Stimulated activated CD4-positive, alpha-beta T cell treated with anti-CD3 and anti-CD28 coated beads, Interleukin-2, amount 100 ng/mL, for 24 hours (primary cell): ENCODE measurements around the gene SIVA1.

Experiments used
- DNase-seq, 2 donors: peaks; one replicate each; pipeline ENCODE4 v3.0.0-alpha.2; 2020

Gene SIVA1

DNA sequence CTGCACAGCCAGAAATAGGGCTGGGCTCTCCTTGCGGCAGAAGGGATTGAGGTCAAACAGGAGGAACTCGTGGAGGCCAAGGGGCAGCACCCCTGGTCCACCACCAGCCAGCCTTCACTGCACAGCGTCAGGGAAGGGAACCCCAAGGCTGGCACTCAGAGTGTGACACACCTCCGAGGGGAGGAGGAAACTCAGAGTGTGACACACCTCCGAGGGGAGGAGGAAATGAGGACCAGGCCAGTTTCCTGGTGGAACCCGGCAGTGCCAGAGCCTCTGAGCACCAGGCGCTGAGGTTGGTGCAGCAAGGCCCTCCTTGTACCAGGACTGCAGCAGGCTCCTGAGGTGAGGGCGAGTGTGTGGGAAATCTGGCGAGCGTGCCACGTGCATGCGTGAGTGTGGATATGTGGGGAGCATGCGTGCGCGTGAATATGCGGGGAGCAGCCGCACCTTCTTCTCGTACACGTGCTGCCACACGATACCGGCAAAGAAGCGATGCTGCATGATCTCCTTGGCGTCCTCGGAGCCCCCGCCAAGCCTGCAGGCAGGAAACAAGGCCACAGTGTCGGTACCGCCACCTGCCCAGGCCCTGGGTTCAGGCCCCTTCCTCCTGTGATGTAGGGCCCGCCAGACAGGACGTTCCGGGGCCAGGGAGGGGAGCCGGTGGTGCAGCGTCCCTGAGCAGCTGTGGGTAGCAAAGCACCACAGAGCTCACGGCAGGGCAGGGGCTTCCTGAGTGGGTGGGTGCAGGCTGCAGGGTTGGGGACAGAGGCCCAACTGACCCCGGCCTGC is 19.2 kb downstream of the SIVA1 start:
- no peak for DNase-seq

GRCh38 chr14:104772707-104773504 is 20.0 kb downstream of the SIVA1 start:
- no peak for DNase-seq

DNA sequence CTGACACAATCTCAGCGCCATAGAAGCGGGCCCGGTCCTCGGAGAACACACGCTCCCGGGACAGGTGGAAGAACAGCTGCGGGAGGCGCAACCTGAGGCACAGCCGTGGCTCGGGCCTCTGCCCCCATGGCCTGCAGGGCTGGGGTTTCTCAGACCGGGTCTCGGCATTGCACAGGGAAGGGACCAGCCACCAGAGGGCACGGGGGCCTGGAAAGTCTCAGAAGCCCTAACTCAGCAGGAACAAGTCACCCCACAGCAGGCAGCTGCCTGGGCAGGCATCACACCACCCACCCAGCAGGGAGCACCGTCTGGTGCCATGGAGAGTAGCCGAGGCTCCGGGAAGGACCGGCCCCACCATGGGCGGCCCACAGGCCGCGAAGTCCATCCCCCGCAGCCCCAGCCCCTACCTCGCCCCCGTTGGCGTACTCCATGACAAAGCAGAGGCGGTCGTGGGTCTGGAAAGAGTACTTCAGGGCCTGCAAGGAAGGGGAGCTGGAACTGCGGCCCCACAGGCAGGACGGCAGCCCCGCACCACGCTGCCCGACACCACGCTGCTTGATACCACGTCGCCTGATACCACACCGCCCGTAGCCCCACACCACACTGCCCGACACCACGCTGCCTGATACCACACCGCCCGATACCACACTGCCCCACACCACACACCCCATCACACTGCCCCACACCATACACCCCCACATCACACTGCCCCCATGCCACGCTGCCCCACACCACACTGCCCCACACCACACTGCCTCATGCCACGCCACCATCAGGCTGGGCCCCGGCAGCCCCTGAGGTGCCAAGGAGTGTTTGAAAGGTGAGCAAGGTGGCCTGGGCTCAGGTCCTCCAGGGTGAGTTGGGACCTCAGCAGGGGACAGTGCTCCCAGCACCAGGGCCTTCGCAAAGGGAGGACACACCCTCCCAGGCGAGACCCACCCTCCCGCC is 20.8 kb downstream of the SIVA1 start:
- no peak for DNase-seq

GRCh38 chr14:104774453-104775072 is 21.6 kb downstream of the SIVA1 start:
- no peak for DNase-seq

DNA sequence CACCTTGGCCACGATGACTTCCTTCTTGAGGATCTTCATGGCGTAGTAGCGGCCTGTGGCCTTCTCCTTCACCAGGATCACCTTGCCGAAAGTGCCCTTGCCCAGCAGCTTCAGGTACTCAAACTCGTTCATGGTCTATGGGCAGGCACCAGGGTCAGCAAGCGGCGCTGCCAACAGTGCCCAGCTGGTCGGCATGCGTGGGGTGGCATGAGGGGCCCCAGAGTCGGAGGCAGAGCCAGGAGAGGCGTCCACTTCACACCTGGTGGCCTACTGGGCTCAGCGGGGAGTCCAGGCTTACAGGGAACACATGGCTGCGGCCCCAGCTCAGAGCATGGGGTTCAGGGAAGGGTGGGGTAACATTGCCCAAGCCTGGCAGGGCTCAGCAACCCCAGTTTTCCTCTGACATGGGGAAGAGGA is 22.1 kb downstream of the SIVA1 start:
- DNase-seq = no peak

DNA sequence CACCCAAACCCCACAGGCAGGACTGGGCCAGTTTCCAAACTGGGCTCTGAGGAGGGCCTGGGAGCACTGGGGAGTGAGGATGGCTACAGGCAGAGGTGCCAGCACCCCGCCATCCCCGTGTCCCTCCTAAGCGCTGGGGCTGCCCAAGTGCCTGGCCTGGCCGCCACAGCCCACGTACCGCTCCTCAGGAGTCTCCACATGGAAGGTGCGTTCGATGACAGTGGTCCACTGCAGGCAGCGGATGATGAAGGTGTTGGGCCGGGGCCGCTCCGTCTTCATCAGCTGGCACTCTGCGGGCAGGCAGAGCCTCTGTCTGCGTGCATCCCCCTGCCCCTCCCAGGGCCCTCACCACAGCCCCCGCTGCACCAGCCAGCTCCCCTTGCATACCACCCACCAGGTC is 23.5 kb downstream of the SIVA1 start:
- DNase-seq = no peak

DNA sequence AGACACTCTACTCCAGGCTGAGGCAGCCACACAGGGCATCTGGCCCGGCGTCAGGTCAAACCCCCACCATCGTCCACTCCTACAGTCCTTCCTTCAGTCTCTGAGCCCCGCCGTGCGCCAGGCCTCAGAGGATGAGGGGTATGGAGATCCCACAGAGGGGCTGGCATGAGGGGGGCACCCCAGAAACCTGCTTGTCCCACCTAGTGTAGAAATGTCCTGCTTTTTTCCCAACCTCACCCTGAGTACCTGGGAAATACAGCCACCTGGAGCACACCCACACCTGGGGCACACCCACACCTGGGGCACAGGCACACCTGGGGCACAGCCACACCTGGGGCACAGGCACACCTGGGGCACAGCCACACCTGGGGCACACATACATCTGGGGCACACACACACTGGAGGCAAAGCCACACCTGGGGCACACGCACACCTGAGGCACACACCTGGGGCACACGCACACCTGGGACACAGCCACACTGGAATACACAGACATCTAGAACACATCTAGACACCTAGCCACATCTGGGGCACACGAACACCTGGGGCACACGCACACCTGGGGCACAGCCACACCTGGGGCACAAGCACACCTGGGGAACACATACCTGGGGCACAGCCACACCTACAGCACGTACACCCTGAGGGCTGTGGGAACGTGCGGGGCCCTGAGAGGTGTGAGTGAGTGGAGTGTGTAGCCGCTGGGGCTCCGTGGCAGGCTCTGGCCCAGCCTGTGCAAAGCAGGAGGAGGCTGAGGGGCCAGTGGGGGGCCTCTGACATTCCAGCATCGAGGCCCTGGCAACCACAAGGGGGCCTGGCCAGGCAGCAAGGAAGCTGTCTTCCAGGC is 24.2 kb downstream of the SIVA1 start:
- DNase-seq = no peak

- no peak for DNase-seq
Measured at GRCh38 chr14:104777808-104778249, 24.9 kb downstream of the SIVA1 start.

DNA sequence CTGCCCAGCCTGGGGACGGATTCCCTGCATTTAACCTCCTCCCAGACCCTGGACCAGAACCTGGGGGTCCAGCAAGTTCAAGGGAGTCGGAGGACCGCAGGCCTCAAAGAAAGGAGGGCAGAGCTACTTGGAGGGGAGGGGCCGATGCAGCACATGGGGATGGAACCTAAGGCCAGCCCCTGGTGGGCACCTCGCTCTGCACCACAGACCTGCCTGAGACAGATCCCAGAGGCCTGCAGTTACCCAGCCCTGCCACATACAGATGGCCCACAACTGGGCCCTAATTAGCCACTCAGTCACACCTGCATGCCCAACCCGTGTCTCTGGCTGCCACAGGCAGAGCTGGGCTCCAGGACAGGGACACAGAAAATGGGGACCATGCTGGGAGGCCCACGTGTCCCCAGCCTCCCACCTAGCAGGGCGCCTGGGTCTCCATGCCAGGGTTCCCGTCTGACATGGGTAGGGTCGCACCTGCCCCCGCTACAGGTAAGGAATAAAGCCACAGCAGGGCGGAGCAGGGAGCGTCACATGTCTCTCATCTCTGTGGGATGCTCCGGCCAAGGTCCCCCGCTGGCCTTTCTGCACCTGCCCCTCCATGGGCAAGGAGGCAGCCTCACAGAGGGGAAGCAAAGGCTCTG is 25.9 kb downstream of the SIVA1 start:
- no peak for DNase-seq

GRCh38 chr14:104779776-104780512 is 27.0 kb downstream of the SIVA1 start:
- DNase-seq = no peak

- no peak for DNase-seq
Measured at GRCh38 chr14:104780513-104781030, 27.6 kb downstream of the SIVA1 start.

DNA sequence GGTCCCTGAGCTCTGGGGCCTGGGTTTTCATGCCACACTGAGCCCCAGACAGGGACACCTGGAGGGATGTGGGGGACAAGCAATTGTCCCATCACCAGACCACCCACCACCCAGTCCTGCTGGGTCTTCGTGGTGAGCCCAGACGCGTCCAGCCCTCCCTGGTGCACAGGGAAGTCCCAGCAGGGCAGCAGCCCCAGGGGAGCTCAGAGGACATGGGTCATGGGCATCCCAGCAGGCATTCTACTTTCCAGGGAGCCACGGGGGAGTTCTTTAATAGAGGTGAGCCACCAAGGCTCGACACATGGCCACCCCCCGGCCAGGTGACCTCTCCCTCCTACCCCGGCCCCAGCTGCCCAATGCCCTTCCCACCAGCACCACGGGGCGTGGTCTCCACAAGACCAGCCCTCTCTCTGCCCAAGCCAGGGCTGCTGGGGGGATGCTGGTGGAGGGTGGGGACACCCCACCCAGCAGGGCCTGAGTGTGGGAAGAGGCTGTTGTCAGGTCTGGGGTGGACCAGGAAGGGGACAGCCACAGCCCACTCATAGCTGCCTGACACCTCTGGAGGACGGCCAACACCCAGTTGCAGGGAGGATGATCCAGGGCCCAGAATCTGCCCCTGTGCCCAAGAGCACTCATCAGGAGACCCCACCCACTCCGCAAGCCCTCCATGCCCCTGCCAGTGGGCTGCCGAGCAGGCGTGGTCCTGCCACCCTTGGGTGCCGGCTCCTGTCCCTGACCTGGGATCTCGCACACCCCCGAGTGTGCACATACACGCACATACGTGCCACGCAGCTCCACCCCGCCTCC is 28.5 kb downstream of the SIVA1 start:
- no peak for DNase-seq

DNA sequence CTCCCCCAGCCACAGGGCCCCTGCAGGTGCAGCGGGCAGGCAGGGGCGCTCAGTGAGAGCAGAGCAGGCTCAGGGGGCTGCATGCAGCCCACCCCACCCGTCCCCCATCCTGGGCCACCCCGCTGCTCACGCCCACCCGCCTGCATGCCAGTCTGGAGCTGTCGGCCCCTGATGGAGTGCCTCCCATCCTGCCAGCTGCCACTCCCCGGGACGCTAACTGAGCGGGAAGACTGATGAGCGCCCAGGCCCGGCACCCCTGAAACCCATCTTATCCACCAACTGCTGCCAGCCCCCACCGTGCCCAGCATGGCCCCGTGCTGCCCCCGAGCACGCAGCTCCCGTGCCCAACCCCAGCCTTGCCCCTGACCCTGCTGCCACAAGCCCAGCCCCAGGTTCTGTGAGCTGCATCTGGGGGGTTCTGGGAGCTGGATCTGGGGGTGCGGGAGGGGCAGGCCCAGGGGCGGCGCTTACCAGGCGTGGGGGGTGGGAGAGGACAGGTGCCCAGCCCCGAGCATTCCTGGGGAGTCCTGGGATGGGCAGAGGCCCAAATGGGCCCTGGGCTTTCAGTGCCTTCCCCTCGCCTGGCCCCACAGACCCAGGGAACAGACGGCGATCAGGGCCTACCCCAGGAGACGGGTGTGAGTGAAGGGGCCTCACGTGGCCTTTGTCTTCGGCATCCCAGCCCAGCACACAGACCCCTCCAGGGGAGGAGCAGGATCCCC is 29.3 kb downstream of the SIVA1 start:
- no peak for DNase-seq

- DNase-seq = no peak
Measured at GRCh38 chr14:104782808-104783139, 29.8 kb downstream of the SIVA1 start.

GRCh38 chr14:104783484-104784217 is 30.7 kb downstream of the SIVA1 start:
- no peak for DNase-seq

DNA sequence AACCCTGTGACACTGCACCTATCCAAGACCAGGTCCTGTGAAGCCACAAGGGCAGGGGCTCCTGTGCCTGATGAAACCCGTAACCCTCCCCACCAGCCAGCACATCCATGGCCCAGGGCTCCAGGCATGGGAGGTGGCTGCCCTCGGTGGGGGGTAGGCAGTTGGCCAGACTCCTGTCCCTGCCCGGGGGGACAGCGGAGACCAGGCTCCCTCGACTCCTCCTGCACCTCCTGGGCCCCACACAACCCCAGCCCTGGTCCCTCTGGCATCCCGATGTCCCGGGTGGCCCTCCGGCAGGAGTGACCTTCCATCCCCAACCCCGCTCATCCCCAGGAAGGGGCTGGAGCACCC is 31.2 kb downstream of the SIVA1 start:
- no peak for DNase-seq

- DNase-seq = no peak
Measured at GRCh38 chr14:104784846-104785707, 32.1 kb downstream of the SIVA1 start.
